HG03066 (cell line): ENCODE measurements around the gene RTP5.

Experiments
- ATAC-seq: cut with Tn5 transposase; IDR thresholded peaks from one replicate; pipeline ENCODE4 v1.9.1; 2021; ENCODE audit warnings: low read depth; ENCODE audit not compliant: unreplicated experiment

The RTP5 gene

DNA sequence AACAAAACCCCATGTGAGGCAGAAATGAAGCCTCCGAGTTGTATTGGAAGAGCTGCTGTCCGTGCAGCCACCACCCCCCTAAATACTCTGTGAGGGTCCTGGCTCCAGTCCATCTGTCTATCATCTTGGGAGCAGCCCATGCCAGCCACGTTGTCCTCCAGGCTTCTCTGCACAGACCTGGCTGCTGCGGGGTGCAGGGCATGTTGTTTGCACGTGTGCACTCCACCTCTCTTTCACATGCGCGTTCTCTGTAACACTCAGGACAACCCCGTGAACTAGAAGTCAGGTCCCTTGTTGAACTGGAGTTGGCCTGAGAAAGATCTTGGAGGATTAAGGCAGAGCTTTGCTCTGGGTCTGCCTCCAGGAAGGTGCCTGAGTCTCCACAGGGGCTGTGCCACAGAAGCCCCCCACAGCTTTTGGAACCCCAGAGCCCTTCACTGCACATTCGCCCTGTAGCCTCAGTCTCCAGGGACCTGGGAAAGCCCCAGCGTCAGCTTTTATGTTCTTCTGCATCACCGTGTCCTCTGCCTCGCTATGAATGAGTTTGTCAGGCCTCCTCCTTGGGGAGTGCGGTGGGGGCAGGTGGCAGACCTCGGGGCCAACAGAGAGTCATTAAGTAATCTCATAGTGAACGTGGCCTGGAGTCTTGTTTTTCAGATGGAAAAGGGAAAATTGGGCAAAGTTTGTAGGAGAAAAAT, 16.6 kb downstream of the RTP5 start:
- ATAC-seq, result no peak

GRCh38 chr2:241886840-241887447, 17.4 kb downstream of the RTP5 start:
- no peak for ATAC-seq

- no peak for ATAC-seq
These were observed 18.4 kb downstream of the RTP5 start for GRCh38 chr2:241887806-241888522.

DNA sequence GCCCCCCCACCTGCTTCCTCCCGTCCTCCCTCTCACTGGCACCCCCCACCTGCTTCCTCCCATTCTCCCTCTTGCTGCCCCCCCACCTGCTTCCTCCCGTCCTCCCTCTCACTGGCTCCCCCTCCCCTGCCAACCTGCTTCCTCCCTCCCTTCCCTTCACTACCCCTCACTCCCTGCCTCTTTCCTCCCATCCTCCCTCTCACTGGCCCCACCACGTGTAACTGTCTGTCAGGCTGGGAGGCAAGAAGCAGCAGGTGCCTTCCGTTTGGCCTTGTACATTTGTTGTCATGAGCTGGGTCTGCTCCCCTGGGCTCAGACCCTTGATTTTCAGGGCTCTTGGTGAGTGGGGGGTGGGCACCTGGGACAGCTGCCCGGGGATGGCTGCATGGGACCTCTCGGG, 19.1 kb downstream of the RTP5 start:
- ATAC-seq, result no peak

GRCh38 chr2:241890524-241891235, 21.2 kb downstream of the RTP5 start:
- ATAC-seq, result no peak

GRCh38 chr2:241891315-241891987, 21.9 kb downstream of the RTP5 start:
- no peak for ATAC-seq

DNA sequence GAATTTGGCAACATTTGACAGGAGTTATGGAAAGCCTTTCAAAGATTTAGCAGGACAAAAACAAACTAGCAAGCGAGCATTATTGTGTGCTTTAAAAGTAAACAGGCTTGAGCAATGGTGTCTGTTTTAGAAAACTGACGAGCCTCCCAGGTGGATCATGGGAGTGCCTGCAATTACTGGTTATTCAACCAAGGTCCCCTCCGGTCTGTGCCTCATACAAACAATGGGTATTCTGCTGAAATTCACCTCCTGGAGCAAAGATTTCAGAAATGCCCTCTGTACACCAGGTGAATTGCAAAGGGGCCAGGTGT, 22.4 kb downstream of the RTP5 start:
- no peak for ATAC-seq

DNA sequence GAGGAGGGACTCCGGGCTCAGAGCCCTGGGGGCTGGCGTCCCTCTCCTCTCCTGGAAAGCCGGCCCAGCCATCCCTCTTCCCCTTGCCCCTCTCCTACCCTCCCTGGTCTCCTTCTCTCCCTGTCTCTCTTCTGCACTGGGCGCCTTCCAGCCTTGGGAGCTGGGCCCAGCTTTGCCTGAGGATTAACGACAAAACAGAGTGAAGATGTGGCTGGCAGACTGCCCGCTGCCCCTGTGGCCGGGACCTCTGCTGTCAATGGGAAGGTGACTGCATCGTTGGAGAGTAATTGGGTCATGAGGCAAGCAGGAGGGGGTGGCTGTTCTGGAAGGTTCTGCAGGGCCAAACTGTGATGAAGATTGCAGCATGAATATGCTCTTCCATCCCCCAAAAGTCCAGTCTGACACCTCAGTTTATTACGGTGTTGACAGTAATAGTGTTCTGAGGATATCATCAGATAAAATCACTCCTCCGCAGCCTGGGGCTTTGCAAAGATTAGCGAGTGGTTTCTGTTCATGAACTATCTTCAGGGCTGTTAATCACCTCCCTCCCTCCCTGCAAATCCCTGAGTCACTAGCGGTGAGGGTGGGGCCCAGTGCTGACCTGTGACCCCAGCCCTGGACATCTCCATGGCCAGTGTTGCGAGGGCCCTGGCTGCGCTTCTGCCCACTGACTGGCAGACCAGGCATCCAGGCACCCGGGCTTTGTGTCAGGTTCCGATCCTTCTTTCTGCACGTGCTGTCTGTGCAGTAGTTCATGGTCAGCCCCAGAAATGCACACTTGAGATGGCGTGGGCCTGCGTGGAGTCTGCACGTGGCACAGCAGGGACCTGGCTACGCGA, 23.0 kb downstream of the RTP5 start:
- no peak for ATAC-seq

- no peak for ATAC-seq
These were observed 23.7 kb downstream of the RTP5 start for GRCh38 chr2:241893265-241893664.

DNA sequence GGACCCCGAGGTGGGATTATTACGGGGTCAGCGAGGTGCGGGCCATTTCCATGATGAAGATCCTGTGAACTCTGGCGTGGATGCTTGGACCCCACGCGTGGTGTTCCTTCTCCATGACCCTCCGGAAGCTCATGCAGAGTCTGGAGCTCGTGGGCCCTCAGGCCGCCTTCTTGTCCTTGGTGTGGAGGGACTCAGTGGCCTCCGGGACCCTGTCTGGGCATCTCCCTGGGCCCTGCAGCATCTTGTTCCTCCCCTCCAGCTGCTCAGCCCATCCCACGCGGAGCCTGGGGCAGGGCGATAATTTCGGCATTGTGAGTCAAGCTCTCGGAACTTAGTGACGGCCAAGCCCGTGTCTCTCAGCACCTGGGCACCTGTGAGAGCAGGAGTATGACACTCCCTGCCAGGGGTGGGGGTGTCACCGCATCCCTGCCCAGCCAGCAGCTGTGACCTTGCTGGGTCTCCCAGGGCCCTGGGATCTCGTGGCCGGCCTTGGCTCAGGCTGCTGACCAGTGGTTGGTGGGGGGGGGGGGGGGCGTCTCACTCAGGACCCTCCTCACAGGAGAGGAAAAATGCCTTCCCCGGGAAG, 24.6 kb downstream of the RTP5 start:
- no peak for ATAC-seq

- ATAC-seq, result no peak
These were observed 25.3 kb downstream of the RTP5 start for GRCh38 chr2:241894681-241895426.

DNA sequence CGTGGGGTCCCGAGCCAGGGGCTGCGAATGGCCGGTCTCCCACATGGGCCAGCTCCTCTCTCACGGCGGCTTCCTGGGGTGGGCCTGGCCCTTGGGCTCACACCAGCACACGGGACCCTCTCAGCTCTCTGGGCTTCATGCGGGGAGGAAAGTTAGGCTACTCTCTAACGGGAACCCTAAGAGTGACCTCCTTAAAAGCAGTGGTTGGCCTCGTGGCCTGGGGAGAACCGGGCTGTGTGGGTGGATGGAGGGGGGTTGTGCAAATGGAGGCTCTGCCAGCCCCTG, 25.8 kb downstream of the RTP5 start:
- ATAC-seq, result no peak

DNA sequence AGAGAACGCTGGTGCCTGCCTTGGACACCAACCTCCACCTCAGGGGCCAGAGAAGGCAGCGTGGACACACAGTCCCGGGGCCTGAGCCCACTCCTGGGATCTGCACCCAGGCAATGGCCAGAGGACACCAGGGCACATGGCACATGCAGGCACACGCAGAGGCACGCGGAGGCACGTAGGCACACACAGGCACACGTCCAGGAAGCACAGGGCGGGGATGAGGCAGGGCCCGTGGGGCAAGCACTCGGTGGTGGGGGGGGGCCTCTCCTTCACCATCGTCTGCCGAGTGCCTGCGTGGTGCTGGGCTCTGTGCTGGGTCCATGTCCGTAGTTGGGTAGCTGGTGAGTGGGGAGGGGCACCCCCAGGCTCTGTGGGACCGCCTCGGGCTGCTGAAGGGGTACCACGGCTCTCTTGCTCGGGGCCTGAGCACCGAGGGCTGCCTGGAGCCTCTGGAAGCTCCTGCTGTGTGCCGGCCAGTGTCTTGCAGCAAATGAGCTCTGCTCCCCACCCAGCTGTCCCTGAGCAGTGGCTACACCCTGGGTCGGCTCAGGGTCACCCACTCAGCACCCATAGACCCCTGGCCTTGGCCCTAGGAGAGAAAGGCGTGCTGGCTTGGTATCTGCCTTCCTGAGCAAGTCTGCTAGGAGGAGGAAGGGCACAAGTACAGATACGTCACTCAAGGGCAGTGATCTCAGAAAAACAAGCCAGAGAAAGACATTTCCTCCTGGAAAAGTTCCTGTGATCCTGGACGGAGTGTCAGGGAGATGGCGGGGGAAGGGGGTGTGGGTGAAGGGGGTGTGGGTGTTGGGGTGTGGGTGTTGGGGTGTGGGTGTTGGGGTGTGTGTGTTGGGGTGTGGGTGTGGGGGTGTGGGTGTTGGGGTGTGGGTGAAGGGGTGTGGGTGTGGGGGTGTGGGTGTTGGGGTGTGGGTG, 26.4 kb downstream of the RTP5 start:
- no peak for ATAC-seq

DNA sequence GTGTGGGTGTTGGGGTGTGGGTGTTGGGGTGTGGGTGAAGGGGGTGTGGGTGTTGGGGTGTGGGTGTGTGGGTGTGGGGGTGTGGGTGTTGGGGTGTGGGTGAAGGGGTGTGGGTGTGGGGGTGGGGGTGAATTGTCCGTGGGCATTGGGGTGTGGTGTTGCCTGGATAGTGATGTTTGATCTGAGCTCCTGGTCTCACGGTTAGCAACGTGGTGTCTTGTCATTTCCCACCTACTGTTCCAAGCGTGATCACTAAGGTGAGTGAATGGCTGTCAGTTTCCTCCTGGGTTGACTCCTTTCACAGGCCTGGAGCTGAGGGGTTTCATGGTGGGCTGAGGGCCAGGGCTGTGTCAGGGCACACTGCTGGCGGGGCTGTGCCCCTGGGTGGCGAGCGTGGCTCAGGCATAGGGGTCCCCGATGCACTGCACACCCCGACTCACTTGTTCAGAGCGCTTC, 27.2 kb downstream of the RTP5 start:
- ATAC-seq, result no peak

- no peak for ATAC-seq
These were observed 27.8 kb downstream of the RTP5 start for GRCh38 chr2:241897231-241897916.

GRCh38 chr2:241898463-241899270, 29.1 kb downstream of the RTP5 start:
- ATAC-seq, result no peak
